CD4-positive, alpha-beta T cell treated with Interleukin-2 at 100 ng/mL for 4 hours (primary cell): ENCODE measurements around the gene CERKL.

Experiments
- DNase-seq: peaks from one replicate; pipeline ENCODE4 v3.0.0-alpha.2; 2020; ENCODE audit warnings: low spot score

Gene CERKL

DNA sequence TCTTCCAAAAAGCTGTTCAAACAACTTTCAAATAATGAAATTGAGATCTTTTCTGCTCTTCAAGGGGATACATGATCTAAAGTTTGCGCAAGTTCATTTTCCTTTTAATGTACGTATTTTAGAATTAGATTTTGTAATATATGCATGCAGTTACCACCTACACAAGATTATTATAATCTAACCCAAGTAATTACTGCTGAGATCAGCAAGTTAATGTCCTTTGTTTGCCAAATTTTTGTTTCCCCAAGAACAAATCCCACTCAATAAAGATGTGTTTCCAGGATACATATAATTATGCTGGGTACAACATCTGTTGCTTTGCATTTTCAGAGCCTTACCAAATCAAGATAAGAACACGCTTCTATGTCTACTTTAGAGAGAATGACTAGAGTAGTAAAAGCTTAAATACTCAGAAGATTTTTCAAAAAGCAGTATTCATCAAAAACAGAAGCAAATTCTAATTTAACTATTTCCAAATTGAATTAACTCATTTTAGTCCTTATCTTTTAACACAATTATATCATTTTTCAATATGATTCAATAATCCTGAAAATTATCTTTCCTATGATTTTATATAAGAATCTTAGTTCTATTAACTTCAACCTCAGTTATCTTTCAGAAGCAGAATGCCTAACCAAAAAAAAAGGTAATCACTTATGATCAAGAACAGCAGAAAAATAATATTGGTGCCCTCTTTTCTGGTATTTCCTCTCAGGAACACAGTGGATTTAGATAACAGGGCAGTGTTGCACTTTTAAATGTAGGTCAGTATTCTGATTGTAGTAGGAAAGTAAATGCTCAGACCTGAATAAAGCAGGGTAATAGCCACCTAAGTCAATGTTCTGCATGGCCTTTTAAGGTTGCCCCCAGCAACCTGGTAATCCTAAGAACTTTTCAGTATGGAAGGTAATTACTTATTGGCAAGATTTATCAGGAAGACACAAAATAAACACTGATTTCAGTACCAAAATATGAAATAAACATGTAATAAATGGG, 28.0 kb downstream of the CERKL start:
- DNase-seq = no peak

DNA sequence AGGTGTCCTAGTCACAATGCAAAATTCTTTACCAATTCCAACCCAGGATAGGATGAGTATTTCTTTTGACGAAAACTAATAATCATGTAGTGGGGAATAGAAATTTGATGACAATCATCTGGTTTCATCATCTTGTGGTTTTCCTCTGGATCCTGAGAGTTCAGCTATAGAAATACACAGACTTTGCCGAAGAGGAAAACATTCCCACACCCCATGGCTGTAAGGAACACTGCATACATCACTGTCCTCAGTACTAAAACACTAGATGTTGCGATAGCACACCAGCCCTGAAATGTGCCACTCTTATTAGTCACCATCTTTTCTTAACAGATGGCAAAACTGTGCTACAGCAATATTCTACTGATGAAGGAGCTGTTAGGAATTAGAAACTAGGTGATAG, 29.4 kb downstream of the CERKL start:
- no peak for DNase-seq

DNA sequence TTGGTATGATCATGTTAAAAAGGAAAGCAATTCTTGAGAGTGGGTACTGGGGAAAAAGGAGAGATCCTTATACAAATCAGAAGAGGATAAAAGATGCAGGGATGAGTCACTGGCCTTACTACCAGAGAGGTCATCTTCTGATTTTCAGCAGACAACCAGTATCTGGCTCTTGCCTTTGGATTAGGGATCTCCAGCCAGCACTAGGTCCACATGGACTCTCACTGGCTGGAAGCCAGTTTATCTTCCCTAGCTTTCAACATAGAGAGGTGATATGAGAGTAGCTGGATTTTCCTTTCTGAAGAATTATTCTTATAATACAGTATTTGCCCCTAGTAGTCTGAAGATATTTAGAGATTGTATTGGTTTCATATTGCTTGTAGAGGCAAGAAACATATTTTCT, 30.2 kb downstream of the CERKL start:
- DNase-seq = no peak

DNA sequence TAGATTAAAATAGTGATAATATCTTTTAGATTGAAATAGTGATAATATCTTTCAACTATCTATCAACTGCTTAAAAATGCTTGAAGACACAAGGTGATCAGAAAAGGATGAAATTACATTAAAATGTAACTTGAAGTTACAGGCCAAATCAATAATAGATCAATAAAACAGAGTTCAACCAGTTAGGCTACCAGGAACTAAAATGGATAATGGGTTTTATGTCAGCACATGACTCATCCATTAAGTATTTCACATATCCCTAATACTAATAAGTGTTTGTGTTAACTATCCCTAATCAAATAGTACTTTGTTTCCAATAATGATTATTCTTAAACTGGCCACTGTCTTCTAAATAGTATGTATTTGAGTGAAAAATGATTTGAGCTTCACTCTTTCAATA, 33.7 kb downstream of the CERKL start:
- DNase-seq = no peak

DNA sequence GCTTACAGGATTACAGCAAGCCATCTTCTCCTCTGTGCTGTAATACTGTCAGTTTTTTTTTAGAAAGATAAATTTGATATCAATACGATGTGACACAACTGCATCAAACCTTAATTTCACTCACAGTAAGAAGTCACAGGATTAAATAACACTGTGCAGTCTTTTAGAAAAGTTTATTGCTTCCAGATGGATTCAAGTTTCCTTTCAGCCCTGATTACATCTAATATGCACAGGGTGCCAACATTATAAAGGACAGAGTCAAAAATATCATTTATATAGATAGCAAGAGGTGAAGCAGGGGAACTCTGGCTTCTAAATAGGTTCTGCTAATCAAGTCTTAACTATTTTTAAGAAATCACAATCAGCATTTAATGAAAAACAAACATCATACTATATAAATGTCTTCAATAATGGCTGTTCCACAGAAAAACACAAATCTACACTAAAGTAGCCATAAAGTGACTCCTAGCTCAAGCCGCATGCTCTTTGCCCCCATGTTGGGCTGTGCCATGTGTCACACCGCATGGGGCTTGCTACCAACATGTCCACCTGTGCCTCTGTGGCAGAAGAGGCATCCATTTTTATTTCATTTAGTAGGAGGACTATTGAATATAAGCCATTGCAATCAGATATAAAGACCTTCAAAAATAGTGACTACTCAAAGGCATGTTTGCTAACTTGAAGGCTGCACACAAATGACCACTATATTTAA, 35.0 kb downstream of the CERKL start:
- DNase-seq = no peak

DNA sequence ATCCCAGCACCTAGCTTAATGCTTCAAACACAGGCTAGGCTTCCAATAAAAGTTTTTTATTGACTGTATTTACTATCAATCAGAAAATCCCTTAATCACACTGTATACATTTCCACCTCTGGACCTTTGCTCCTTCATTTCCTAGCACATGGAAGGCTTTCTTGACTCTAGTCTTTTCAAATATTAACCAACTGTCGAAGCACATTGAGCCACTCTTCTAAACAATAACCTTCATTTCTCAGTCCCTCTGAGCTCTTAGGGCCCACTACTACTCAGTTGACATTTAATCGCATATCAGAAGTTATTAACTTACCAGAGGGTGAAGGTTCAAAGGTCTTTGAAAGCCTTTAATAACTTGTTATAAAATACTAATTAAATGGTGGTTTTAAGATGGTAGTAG, 37.4 kb downstream of the CERKL start:
- DNase-seq = no peak

DNA sequence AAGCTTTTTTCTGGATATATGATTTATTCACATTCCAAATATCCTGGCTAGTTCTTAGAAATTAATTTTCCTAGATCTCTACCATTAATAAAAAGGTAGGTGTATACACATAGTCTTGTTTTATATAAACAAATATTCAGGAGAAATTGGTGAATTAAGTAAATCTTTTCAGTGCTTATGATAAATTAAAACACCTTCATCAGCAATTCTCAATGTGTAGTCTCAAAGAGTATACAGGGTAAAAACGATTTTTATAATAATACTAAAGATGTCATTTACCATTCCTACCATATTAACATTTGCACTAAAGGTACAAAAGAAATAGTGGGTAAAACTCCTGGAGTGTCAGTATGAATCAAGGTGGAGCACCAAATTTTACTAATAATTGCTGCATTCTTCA, 40.2 kb downstream of the CERKL start:
- no peak for DNase-seq

DNA sequence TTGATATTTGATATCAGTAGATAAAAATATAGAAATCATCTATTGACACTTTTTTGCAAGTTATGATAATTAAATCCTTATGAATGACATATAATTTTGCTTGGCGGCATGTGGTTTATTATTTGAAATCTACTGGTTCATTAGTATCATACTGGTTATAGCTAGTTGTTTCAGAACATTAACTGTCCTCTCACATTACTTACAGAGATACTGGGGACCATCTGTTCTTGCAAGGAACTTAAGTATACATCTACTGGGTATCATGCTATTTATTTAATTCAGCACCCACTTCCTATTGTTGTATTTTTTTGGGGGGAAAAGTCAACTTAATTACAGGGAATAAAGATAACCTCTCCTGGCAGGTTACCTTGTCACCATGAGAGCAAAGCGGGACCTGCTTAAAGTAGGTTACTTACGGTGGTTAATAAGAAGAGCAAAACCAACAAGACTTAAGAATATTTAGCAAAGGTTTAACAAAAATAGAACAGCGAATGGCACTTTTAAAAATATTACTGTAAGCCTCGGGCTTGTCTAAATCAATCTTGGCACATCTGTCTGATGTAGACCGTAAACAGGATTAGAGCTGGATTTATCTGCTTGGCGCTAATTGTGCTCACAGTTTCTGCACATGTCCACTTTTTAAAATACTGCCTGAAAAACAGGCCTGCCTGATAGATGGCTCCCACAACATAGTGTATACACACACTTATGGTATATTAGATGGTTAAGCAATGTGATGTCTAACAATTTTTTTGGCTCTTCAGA, 41.8 kb downstream of the CERKL start:
- no peak for DNase-seq

DNA sequence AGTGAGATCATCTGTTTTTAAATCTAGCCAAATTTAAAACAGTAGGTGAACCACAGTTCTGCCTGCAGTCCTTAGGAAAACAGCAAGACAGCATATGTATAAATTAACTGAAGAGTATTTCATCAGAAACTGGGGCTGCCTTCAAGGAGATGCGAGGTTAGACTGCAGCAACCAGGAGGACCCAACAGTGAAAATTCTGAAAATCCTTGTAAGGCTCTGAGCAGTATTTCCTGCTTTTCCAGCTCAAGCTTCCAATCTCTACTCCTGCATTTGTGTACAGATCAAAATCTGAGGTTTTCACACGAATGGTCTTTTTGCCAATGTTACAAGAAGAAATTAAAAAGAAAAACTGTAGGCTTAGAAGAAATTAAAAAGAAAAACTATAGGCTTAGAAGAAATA, 43.7 kb downstream of the CERKL start:
- DNase-seq = no peak

DNA sequence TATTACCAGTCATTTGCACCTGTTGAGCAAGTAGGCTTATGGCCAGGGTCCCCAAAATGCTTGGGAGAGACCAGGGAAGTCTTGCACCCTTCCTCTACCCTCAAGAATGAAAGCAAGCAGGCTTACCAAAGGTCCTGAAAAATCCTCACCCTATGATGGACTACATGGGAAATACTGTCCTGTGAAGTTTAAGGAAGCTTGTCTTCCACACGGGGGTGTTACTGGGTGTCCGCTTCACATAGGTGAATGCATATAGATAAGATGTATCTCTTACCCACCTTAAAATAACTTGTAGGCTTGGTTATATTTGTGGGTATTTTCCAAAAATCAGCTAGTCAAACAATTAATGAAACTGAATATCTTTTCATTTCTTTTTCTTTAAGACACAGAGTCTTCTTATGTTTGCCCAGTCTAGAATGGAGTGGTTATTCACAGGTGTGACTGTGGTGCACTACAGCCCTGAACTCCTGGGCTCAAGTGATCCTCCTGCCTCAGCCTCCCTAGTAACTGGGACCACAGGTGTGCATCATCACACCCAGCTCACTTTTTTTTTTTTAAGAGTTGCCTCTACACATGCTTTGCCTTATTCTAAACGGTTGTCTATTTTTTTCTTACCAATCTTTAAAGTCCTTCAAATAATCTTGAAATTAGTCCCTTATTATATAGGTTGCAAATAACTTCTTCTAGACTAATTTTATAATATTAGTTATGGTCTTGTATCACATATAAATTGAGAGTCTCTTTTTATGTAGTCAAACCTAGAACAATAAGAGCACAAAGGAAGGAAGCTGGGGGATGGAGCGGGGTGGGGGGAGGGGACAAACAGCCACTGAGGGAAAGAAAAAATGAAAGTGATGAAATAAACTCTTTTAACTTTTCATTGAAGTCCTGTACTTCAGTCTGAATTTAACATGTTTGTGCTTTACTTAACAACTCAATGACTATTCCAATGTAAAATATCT, 49.0 kb downstream of the CERKL start:
- no peak for DNase-seq

DNA sequence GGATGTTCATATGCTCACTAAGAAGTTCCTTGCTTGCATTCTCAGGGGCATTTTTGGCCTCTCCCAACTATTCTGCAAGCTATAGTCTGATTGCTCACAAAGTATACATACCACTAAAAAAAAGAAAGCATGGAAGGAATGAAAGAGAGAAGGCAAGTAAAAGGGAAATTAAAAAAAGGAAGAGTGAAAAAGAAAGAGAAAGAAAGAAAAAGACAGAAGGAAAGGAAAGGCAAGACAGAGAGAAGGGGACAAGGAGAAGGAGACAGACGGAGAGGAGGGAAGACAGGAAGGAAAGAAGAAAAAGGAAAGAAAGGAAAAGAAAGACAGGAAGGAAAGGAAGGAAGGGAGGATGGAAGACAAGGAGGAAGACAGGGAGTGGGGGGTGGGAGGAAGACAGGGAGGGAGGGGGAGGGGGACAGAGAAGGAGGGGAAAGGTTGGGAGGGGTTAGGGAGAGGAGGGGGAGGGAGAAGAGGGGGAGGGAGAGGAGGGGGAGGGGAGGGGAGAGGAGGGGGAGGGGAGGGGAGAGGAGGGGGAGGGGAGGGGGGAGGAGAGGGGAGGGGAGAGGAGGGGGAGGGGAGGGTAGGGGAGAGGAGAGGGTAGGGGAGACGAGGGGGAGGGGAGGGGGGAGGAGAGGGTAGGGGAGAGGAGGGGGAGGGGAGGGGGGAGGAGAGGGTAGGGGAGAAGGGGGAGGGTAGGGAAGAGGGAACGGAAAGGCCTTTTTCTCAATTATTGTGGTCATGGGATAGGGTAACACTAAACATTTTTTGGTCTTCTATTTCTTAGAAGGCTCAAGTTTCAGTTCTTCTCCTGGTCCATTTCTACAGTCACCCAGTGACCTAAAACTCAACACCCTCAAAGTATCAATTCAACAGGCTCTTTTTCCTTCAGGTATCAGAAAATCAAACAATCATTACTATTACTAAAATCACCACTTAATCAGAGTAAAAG, 50.7 kb downstream of the CERKL start:
- DNase-seq = no peak

DNA sequence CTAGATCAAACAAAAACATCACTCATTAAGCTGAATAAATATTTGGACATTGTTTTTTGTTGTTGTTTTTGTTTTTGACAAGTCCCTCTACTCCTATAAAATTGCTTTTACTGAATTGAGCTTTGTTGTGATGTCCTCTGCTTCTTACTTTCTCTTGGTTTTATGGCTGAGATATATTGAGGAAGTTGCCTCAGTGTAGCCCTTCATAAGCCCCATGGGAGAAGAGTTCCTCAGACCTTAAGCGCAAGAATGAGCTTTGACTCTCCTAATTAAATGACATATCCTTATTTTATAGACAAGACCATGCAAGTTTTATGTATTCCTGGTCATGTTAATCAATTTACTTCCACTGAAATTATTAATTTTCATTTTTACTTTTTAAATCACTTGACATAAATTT, 54.9 kb downstream of the CERKL start:
- no peak for DNase-seq

DNA sequence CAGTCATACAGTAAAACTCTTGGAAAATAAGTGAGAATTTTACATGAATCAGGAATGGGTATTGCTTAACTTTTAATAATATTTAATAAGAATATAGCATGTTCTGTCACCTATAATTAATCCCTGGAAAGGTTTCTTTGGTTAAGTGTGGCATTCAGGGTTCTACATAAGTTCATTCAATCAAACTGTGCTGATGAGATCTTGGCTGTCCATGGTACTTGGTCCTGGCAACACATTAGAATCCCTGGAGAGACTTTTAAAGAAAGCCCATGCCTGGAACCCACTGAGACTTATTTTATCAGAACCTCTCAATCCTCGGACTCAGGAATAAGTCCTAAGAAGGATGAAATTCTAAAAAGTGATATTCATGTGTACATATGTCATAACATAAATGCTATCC, 60.3 kb downstream of the CERKL start:
- DNase-seq = no peak

DNA sequence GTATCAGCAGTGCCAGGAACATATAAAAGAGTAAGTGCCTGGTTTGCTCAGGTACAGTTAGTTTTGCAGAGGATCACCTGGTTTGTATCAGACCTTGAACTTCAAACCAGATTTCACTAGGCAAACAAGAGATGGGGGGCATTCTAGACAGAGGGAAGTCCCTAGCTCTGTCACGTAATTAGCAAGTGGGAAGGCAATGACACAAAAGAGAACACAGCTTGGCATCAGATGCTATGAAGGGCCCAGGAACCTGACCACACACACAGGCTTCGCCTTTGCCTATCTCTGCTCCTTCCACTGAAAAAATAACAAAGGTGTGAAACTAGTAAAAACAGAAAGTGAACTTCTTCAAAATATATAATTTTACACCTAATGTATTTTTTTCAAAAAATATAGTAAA, 62.6 kb downstream of the CERKL start:
- DNase-seq = no peak

DNA sequence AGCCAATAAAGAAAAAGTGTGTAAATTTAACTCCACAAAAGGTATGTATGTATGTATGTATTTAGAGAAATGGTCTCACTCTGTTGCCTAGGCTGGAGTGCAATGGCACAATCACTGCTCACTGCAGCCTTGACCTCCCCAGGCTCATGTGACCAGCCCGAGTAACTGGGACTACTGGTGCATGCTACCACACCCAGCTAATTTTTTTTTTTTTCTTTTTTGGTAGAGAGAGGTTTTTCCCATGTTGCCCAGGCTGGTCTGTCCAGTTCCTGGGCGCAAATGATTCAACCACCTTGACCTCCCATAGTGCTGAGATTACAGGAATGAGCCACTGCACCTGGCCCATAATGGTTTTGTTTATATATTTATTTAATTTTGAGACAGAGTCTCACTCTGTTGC, 67.1 kb downstream of the CERKL start:
- DNase-seq = no peak

DNA sequence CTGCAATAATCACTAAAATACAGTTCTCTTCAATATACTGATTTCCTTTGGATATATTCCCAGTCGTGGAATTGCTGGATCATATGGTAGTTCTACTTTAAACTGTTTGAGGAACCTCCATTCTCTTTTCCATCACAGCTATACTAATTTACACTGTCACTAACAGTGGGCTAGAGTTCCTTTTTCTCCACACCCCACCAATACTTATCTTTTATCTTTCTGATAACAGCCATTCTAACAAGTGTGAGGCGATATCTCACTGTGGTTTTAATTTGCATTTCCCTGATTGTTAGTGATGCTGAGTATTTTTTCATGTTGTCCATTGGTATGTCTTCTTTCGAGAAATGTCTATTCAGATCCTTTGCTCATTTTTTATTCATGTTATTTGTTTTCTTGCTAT, 68.4 kb downstream of the CERKL start:
- no peak for DNase-seq

DNA sequence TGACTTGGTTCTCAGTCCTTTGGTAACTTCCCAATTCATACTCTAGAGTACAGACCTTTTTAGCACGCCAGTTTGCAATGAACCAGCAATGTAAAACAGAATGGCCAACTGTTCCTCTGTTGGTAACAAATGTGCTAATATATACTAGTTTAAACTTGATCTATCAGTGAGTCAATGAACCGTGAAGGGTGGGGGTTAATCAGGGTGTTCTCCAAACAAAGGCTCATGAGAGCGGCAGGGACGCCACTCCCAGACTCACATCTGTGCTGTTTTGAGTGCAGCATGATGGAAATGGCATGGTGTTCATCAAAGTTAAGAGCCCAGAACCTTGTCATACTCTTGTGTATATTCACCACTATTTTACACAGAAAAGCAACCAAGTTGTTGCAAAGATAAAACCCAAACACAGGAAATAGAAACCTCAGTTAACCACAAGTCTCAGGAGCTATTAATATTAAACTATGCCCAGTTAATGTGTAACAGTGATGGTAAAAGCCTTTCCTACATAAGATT, 70.3 kb downstream of the CERKL start:
- DNase-seq = peak; percentile 8

DNA sequence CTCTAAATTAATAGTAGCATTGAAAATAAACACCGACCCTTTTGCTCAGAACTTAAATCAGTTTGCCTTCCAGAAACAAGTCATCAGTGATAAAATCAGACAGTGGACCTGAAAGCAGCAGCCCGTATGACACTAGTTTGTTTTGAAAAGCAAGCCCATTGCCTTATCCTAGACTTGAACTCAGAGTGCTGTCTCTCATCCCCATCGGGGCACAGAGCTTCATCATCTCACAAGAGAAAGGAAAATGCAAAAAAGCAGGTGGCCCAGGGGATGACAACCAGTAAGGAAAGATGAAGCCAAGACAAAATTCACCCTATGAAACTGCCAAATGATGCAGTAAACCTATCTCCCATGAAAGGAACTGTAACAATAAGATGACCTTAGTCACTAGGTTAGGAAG, 71.2 kb downstream of the CERKL start:
- DNase-seq = no peak

DNA sequence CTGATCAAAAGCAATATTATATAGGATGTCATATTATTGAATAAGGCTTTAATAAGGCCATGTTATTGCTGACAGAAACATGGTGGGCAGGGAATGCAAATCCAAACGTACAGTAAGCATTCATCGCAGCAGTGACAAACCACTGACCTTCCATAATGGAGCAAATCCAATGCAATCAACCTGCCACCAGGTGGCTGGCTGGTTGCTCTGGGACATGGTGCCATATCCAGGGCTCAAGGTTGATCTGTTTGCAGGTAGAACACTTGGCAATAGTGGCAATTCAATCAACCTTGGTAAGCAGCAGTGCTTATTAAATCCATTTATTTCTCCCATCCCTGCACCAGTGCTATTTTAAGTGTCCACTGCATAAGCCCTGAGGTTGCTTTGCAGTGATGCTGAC, 75.4 kb downstream of the CERKL start:
- DNase-seq = no peak

DNA sequence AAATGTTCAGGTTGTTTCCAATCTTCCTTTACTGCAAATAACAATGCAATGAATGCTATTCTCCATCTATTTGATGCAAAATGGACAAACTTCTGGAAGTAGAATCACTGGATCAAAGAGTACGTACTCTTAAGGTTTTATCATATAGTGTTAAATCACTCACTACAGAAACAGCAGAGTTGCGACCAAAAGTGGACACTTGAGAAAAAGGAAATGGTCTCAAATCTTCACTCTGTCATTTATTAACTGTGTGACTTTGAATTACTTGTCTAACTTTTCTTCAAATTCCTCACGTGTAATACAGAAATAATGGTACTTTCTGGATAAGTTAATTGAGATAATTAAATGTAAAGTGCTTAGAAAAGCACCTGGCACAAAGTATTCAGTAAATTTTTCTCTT, 78.1 kb downstream of the CERKL start:
- DNase-seq = no peak
